ENCODE measurements around the gene RPAP2.

The RPAP2 gene

GRCh38 chr1:92446546-92446945 is 147.7 kb downstream of the RPAP2 start:
- no peak overlapping the region for H3K4me3 ChIP-seq (ENCODE audit: low read length)
- DNase-seq (ENCODE audit: low read depth), result peak; percentile 3
- no peak for TF ChIP-seq CTCF (conservative IDR thresholded peaks at IDR 0.05; ENCODE audit: low read depth, low read length)

- H3K4me3 ChIP-seq (ENCODE audit: low read length), result no peak overlapping the region
- DNase-seq (ENCODE audit: low read depth), result no peak
- TF ChIP-seq CTCF (conservative IDR thresholded peaks at IDR 0.05; ENCODE audit: low read depth, low read length), result no peak
Measured at GRCh38 chr1:92447033-92447681, 148.3 kb downstream of the RPAP2 start.

- DNase-seq (ENCODE audit: low read depth), result no peak
- H3K4me3 ChIP-seq (ENCODE audit: low read length), result no peak overlapping the region
- no peak for TF ChIP-seq CTCF (conservative IDR thresholded peaks at IDR 0.05; ENCODE audit: low read depth, low read length)
Measured at GRCh38 chr1:92447976-92448375, 149.1 kb downstream of the RPAP2 start.

Measured in retinal pigment epithelial cell (primary cell).